Stomach (tissue), 4 donors: Measurements from ENCODE around the gene EXOSC6.

Experiments
- EP300 ChIP-seq: sonication (generic); formaldehyde crosslinking; IDR thresholded peaks from one replicate; pipeline ENCODE4 v1.6.1; 2017; ENCODE audit warnings: antibody characterized with exemption
- POLR2A ChIP-seq, 4 donors: fragments of 450-650 bp; IDR thresholded peaks; one replicate each; pipeline ENCODE4 v1.6.1; 2016; ENCODE audit warnings: antibody characterized with exemption in 4 of 4, control low read depth in 2 of 4, mild to moderate bottlenecking in 1 of 4, moderate library complexity in 1 of 4

- no peak for TF ChIP-seq EP300
- no peak for TF ChIP-seq POLR2A (IDR thresholded peaks at IDR 0.05)
Observed at GRCh38 chr16:70267516-70267915, 15.8 kb upstream of the EXOSC6 start.
